GM12878 (cell line): ENCODE results near the gene ABHD14A. TPM values are rescaled to one million over a fixed set of nuclear protein-coding genes. Genes with fewer than 3 reads are reported as not detected.

Experiments
- ATAC-seq: fragments of 200-7000 bp; cut with Tn5 transposase; 3 replicates; pipeline ENCODE4 v1.9.1; 2020; ENCODE audit warnings: mild to moderate bottlenecking, moderate library complexity
- BruUV-seq: library from RNA; stranded (reverse); fragments of 400-500 nt; replicated peaks from 2 replicates; lab custom pipeline; 2021; lab: Mats Ljungman, UMichigan
- CTCF ChIA-PET: fragments of 300-600 bp; sonication (Branson Sonifier 250); formaldehyde crosslinking; extraction: SDS; loops from one replicate; lab custom pipeline; 2021; ENCODE audit warnings: inconsistent platforms; lab: Yijun Ruan, JAX
- POLR2A ChIA-PET: fragments of 350-600 bp; formaldehyde crosslinking; extraction: SDS; loops from one replicate; lab custom pipeline; 2021; ENCODE audit warnings: inconsistent platforms; lab: Charles Lee
- RAD21 ChIA-PET: fragments of 300-600 bp; sonication (Branson Sonifier 250); formaldehyde crosslinking; loops from one replicate; lab custom pipeline; 2023; ENCODE audit warnings: antibody characterized with exemption; ENCODE audit not compliant: unreplicated experiment; lab: Charles Lee
- SMC1A ChIA-PET: fragments of 300-600 bp; sonication (Branson Sonifier 250); formaldehyde crosslinking; loops from one replicate; lab custom pipeline; 2023; ENCODE audit not compliant: unreplicated experiment, uncharacterized antibody; lab: Charles Lee
- DNase-seq: peaks from one replicate; pipeline ENCODE4 v3.0.0-alpha.2; 2011; ENCODE audit warnings: low read depth, low spot score
- FAIRE-seq: peaks from 3 replicates; lab custom pipeline; 2011; peaks lifted over from hg19 to GRCh38; lab: Jason Lieb, UNC
- H2AFZ ChIP-seq: 2 replicates; pipeline ENCODE4 v1.6.0; 2011; ENCODE audit warnings: low read depth, low read length, control low read depth; ENCODE audit not compliant: control insufficient read depth
- H3K27ac ChIP-seq: 2 replicates; pipeline ENCODE4 v1.5.1; 2011; ENCODE audit warnings: control low read depth; ENCODE audit not compliant: control insufficient read depth, insufficient read depth
- H3K27me3 ChIP-seq, 2 experiments: replicated peaks in 1 of 2; 2 replicates each; pipeline versions ENCODE4 v1.6.0 to v1.6.1; 2011; ENCODE audit warnings: low read length in 1 of 2; ENCODE audit not compliant: control insufficient read depth in 2 of 2, insufficient read depth in 2 of 2
- H3K36me3 ChIP-seq, 2 experiments: 2 replicates each; pipeline ENCODE4 v1.5.1; 2011; ENCODE audit warnings: low read length in 1 of 2; ENCODE audit not compliant: control insufficient read depth in 2 of 2, insufficient read depth in 2 of 2
- H3K4me1 ChIP-seq: 2 replicates; pipeline ENCODE4 v1.6.1; 2011; ENCODE audit warnings: mild to moderate bottlenecking, low read length, moderate library complexity, mixed read lengths; ENCODE audit not compliant: control insufficient read depth, insufficient read depth
- H3K4me2 ChIP-seq: 2 replicates; pipeline ENCODE4 v1.6.0; 2011; ENCODE audit warnings: control low read depth; ENCODE audit not compliant: control insufficient read depth, insufficient read depth
- H3K4me3 ChIP-seq: fragments of 200-600 bp; sonication (generic); 2 replicates; pipeline ENCODE4 v1.5.1; 2016
- H3K79me2 ChIP-seq: 2 replicates; pipeline ENCODE4 v1.6.0; 2011; ENCODE audit warnings: low read length; ENCODE audit not compliant: control insufficient read depth, insufficient read depth
- H3K9ac ChIP-seq: 2 replicates; pipeline ENCODE4 v1.8.0; 2011; ENCODE audit warnings: low read length, control low read depth, mixed read lengths; ENCODE audit not compliant: control insufficient read depth, insufficient read depth
- H3K9me3 ChIP-seq: replicated peaks from 3 replicates; pipeline ENCODE4 v1.5.1; 2011; ENCODE audit warnings: mild to moderate bottlenecking, low read length; ENCODE audit not compliant: control insufficient read depth, insufficient read depth
- H4K20me1 ChIP-seq: 2 replicates; pipeline ENCODE4 v1.6.0; 2011; ENCODE audit not compliant: control insufficient read depth, insufficient read depth
- MEF2A ChIP-seq: IDR thresholded peaks from 2 replicates; pipeline ENCODE4 v1.6.1; 2011; ENCODE audit warnings: low read depth, mild to moderate bottlenecking, low read length, moderate library complexity; ENCODE audit not compliant: insufficient read depth
- WGBS: methylation state at CpG from one replicate; pipeline ENCODE4 v1.1.6; 2016; ENCODE audit warnings: low lambda C conversion rate; ENCODE audit not compliant: insufficient replicate concordance, insufficient coverage; ENCODE audit errors: missing lambda C conversion rate; 5-methylcytosine and 5-hydroxymethylcytosine counted together
- in situ Hi-C: fragments of 300-500 bp; cut with MboI; formaldehyde crosslinking; loops from 9 replicates; pipeline ENCODE4 v1.14.3; 2018; ENCODE audit warnings: mixed read lengths
- intact Hi-C: fragments of 100-400 bp; cut with micrococcal nuclease; formaldehyde crosslinking; loops from one replicate; pipeline ENCODE4 v1.14.2; 2022; ENCODE audit not compliant: unreplicated experiment
- polyA plus RNA-seq, 11 experiments: library from polyadenylated mRNA; depleted of rRNA in 4 of 11; unstranded in 6 of 11; stranded (reverse) in 5 of 11; fragments of >200 nt; fragmentation: Nextera tagmentation in 4 of 11; fragmentation: Illumina TruSeq in 1 of 11; extraction: Ambion mirVana in 4 of 11; extraction: Trizol in 1 of 11; gene quantifications; 1 replicate in 1 of 11; 2 replicates in 10 of 11; pipeline versions ENCODE4 v1.2.1 to v1.2.3, GENCODE V29; 2011 to 2016; ENCODE audit warnings: inconsistent platforms in 2 of 11, missing spikeins in 2 of 11, low read depth in 1 of 11
- total RNA-seq, 4 experiments: library from RNA; depleted of rRNA in 3 of 4; stranded (reverse); fragments of >200 nt in 3 of 4; fragmentation: Illumina TruSeq in 1 of 4; extraction: Trizol in 1 of 4; gene quantifications; 2 replicates each; pipeline versions ENCODE4 v1.2.1 to v1.2.3, GENCODE V29; 2013 to 2021
- TF ChIP-seq, protein P1 (sequence below): fragments of 450-650 bp; IDR thresholded peaks from 2 replicates; pipeline ENCODE4 v1.6.1; 2017; ENCODE audit warnings: low read depth, mild to moderate bottlenecking, moderate library complexity

The ABHD14A gene
- total and polyA plus RNA-seq, 10 of the 15 experiments (the other 5 are each of a cell fraction or from before 2014, with no cell fraction given), result 1.2 to 27.0 (median 7.9) TPM

DNA sequence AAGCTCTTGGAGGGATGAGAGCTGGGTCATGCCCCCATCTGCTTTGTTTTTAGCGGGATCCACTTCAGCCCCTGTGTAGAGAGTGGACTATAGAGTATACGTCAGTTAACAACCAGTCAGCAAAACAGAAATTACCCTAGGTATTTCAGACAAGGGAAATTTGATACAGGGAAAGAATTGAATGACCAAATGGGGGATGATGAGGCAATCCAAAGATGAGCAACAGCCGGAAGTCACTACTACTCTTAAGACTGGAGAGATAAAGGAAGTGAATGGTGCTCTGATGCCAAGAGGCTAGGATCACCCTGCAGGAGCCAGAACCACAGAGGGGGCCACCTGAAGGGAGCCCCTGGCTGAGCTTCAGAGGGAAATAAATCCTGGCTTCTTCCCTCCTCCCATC, 21.4 kb upstream of the ABHD14A start (continued):
- no peak for TF ChIP-seq MEF2A

DNA sequence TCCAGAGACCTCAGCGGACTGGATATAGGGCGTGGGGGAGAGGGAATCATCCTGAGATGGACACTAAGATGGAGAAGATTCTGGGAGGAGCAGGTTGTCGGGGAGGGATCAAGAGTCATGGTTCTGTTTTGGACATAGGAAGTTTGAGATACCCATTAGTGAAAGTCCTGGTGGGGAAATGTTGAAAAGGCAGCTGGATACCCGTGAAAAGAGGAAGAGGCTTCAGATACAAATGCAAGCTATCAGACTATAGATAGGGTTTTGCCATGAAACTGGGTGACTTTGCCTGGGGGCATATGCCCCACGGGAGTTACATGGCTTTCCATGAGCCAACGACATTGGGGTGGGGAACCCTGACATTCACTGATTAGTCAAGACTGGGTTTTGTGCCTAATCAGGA, 20.8 kb upstream of the ABHD14A start:
- intact Hi-C loops, result no loop called here
- CTCF ChIA-PET, result interaction anchor here (1.5 to 1.6 kb wide), 3 partner anchors 11 to 28 kb away, joined by 4 to 5 read pairs (median 4); partner anchors contain the start of genes PARP3 and RRP9
- POLR2A ChIA-PET, result no interaction called here

More for the DNA sequence above, 20.8 kb upstream of the ABHD14A start:
- FAIRE-seq (no peak), DNase-seq (no peak), ATAC-seq (no peak)
- Histone ChIP-seq H3K27ac (no peak overlapping the region), H3K36me3 (no peaks in the 10 kb centered on the region), H3K9me3 (no peaks in the 10 kb centered on the region), H3K9ac (no peak overlapping the region), H3K4me2 (no peak overlapping the region), H3K27me3 (peaks cover 0 to 8% of the 10 kb centered on the region in 2 experiments; a peak in 3 of 4 replicates), H3K4me1 (no peaks in the 10 kb centered on the region), H4K20me1 (no peaks in the 10 kb centered on the region), H2AFZ (no peak overlapping the region), H3K4me3 (no peak overlapping the region), H3K79me2 (no peaks in the 10 kb centered on the region)
- in situ Hi-C loops, result no loop called here
- RAD21 ChIA-PET, result interaction anchor here (1.2 kb wide), 1 partner anchor 13 kb away, joined by 3 read pairs; the partner anchor contains the start of gene RRP9
- no TSS peak for BruUV-seq
- SMC1A ChIA-PET, result no interaction called here
- WGBS, result 30% methylated on average over 6 of the region's 6 CpGs
- TF ChIP-seq, protein P1, sequence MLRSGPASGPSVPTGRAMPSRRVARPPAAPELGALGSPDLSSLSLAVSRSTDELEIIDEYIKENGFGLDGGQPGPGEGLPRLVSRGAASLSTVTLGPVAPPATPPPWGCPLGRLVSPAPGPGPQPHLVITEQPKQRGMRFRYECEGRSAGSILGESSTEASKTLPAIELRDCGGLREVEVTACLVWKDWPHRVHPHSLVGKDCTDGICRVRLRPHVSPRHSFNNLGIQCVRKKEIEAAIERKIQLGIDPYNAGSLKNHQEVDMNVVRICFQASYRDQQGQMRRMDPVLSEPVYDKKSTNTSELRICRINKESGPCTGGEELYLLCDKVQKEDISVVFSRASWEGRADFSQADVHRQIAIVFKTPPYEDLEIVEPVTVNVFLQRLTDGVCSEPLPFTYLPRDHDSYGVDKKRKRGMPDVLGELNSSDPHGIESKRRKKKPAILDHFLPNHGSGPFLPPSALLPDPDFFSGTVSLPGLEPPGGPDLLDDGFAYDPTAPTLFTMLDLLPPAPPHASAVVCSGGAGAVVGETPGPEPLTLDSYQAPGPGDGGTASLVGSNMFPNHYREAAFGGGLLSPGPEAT, result no peak
